Neural cell (in vitro differentiated cells): Measurements from ENCODE around the gene TADA2A. TPM values are rescaled to one million over a fixed set of nuclear protein-coding genes. Genes with fewer than 3 reads are reported as not detected.

Source experiments
- H2AFZ ChIP-seq: fragments of 200-600, 300-800 bp; sonication (generic), shearing (Covaris generic); 2 replicates; pipeline ENCODE4 v1.6.0; 2014; ENCODE audit warnings: low read depth, mild to moderate bottlenecking, antibody characterized with exemption, low read length, moderate library complexity
- H3F3A ChIP-seq: fragments of 200-600 bp; shearing (Covaris generic); 2 replicates; pipeline ENCODE4 v1.6.1; 2016; ENCODE audit warnings: mild to moderate bottlenecking, moderate library complexity, mixed read lengths, antibody characterized with exemption, low read length; ENCODE audit not compliant: insufficient read depth, poor library complexity, severe bottlenecking
- H3K27ac ChIP-seq: fragments of 200-600, 300-800 bp; sonication (generic), shearing (Covaris generic); 2 replicates; pipeline ENCODE4 v1.5.1; 2014; ENCODE audit warnings: mild to moderate bottlenecking, low read length, moderate library complexity
- H3K27me3 ChIP-seq: fragments of 300-800, 200-600 bp; sonication (generic), shearing (Covaris generic); 2 replicates; pipeline ENCODE4 v1.6.0; 2014; ENCODE audit warnings: mild to moderate bottlenecking, low read depth, low read length, moderate library complexity; ENCODE audit not compliant: insufficient read depth
- H3K36me3 ChIP-seq: fragments of 300-800, 200-600 bp; sonication (generic), shearing (Covaris generic); 2 replicates; pipeline ENCODE4 v1.5.1; 2014; ENCODE audit warnings: mild to moderate bottlenecking, antibody characterized with exemption, low read length, moderate library complexity; ENCODE audit not compliant: insufficient read depth
- H3K4me2 ChIP-seq: fragments of 300-800, 200-600 bp; sonication (generic), shearing (Covaris generic); 2 replicates; pipeline ENCODE4 v1.6.0; 2014; ENCODE audit warnings: mild to moderate bottlenecking, low read length
- H3K4me3 ChIP-seq: fragments of 300-800, 200-600 bp; sonication (generic), shearing (Covaris generic); 2 replicates; pipeline ENCODE4 v1.5.1; 2014; ENCODE audit warnings: mild to moderate bottlenecking, low read length, moderate library complexity
- H3K79me2 ChIP-seq: fragments of 200-600 bp; shearing (Covaris generic); replicated peaks from 2 replicates; pipeline ENCODE4 v1.6.0; 2014; ENCODE audit warnings: mild to moderate bottlenecking, low read length, moderate library complexity; ENCODE audit not compliant: insufficient read depth
- H3K9ac ChIP-seq: fragments of 300-800, 200-600 bp; sonication (generic), shearing (Covaris generic); 2 replicates; pipeline ENCODE4 v1.6.1; 2016; ENCODE audit warnings: mild to moderate bottlenecking, low read length, mixed read lengths
- H3K9me2 ChIP-seq: fragments of 200-600 bp; shearing (Covaris generic); 2 replicates; pipeline ENCODE4 v1.6.1; 2016; ENCODE audit warnings: mild to moderate bottlenecking, low read length, mixed read lengths; ENCODE audit not compliant: insufficient read depth
- H3K9me3 ChIP-seq: fragments of 200-600, 300-800 bp; sonication (generic), shearing (Covaris generic); 2 replicates; pipeline ENCODE4 v1.6.1; 2016; ENCODE audit warnings: mild to moderate bottlenecking, mixed run types, low read length, moderate library complexity, mixed read lengths
- H4K20me1 ChIP-seq: fragments of 200-600 bp; shearing (Covaris generic); 2 replicates; pipeline ENCODE4 v1.6.1; 2016; ENCODE audit warnings: mild to moderate bottlenecking, mixed run types; ENCODE audit not compliant: insufficient read depth
- EP300 ChIP-seq: fragments of 450-650 bp; conservative IDR thresholded peaks from 2 replicates; pipeline ENCODE4 v1.6.1; 2014; ENCODE audit warnings: antibody characterized with exemption, mild to moderate bottlenecking, moderate library complexity; ENCODE audit not compliant: poor library complexity, severe bottlenecking
- EZH2 ChIP-seq: fragments of 200-600, 300-800 bp; shearing (Covaris generic), sonication (generic); IDR thresholded peaks from 2 replicates; pipeline ENCODE4 v1.6.1; 2014; ENCODE audit warnings: antibody characterized with exemption, low read length, borderline replicate concordance, mild to moderate bottlenecking; ENCODE audit not compliant: insufficient read depth, poor library complexity, severe bottlenecking
- MXI1 ChIP-seq: fragments of 450-650 bp; conservative IDR thresholded peaks from 2 replicates; pipeline ENCODE4 v1.6.1; 2014; ENCODE audit warnings: antibody characterized with exemption, mild to moderate bottlenecking; ENCODE audit not compliant: poor library complexity, severe bottlenecking
- POLR2AphosphoS5 ChIP-seq: IDR thresholded peaks from 2 replicates; pipeline ENCODE4 v1.6.1; 2012
- RAD21 ChIP-seq: fragments of 450-650 bp; conservative IDR thresholded peaks from 2 replicates; pipeline ENCODE4 v1.6.1; 2014; ENCODE audit warnings: antibody characterized with exemption, mild to moderate bottlenecking, moderate library complexity
- REST ChIP-seq: IDR thresholded peaks from 2 replicates; pipeline ENCODE4 v1.6.1; 2012; ENCODE audit warnings: borderline replicate concordance
- SMC3 ChIP-seq: fragments of 450-650 bp; conservative IDR thresholded peaks from 2 replicates; pipeline ENCODE4 v1.6.1; 2014; ENCODE audit warnings: antibody characterized with exemption, mild to moderate bottlenecking, moderate library complexity; ENCODE audit not compliant: poor library complexity
- TAF1 ChIP-seq: IDR thresholded peaks from 2 replicates; pipeline ENCODE4 v1.6.1; 2012; ENCODE audit warnings: low read depth
- polyA plus RNA-seq: library from polyadenylated mRNA; depleted of rRNA; stranded (reverse); fragments of >200 nt; gene quantifications from 2 replicates; pipeline ENCODE4 v1.2.3, GENCODE V29; 2014
- TF ChIP-seq, protein P1 (sequence below): fragments of 450-650 bp; IDR thresholded peaks from 2 replicates; pipeline ENCODE4 v1.5.1; 2014; ENCODE audit warnings: antibody characterized with exemption, mild to moderate bottlenecking, moderate library complexity; ENCODE audit not compliant: poor library complexity, severe bottlenecking

TADA2A gene
- polyA plus RNA-seq, 1 donor from 2014 or later, result 23.5 TPM

DNA sequence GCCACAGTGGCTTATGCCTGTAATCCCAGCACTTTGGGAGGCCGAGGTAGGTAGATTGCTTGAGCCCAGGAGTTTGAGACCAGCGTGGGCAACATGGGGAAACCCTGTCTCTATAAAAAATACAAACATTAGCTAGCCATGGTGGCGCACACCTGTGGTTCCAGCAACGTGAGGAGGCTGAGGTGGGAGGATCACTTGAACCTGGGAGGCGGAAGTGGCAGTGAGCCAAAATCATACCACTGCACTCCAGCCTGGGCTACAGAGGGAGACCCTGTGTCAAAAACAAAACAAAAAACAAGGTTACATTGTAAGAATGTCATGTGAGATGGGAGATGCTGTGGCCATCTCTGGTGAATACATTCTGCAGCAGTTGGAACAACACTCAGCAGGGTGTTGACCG, 96.5 kb downstream of the TADA2A start:
- Histone ChIP-seq H3K9me2 (no peaks in the 10 kb centered on the region), H3K27me3 (no peaks in the 10 kb centered on the region), H4K20me1 (no peaks in the 10 kb centered on the region), H3K27ac (no peak overlapping the region), H3K79me2 (peaks cover 7% of the 10 kb centered on the region), H3K9me3 (no peaks in the 10 kb centered on the region), H3K4me2 (no peak overlapping the region), H3K36me3 (no peaks in the 10 kb centered on the region), H3K9ac (no peak overlapping the region), H3K4me3 (no peak overlapping the region), H3F3A (no peaks in the 10 kb centered on the region), H2AFZ (no peak overlapping the region)
- TF ChIP-seq SMC3, result no peak
- TF ChIP-seq TAF1, result no peak
- no peak for TF ChIP-seq RAD21
- TF ChIP-seq REST, result no peak
- no peak for TF ChIP-seq MXI1
- TF ChIP-seq, protein P1, sequence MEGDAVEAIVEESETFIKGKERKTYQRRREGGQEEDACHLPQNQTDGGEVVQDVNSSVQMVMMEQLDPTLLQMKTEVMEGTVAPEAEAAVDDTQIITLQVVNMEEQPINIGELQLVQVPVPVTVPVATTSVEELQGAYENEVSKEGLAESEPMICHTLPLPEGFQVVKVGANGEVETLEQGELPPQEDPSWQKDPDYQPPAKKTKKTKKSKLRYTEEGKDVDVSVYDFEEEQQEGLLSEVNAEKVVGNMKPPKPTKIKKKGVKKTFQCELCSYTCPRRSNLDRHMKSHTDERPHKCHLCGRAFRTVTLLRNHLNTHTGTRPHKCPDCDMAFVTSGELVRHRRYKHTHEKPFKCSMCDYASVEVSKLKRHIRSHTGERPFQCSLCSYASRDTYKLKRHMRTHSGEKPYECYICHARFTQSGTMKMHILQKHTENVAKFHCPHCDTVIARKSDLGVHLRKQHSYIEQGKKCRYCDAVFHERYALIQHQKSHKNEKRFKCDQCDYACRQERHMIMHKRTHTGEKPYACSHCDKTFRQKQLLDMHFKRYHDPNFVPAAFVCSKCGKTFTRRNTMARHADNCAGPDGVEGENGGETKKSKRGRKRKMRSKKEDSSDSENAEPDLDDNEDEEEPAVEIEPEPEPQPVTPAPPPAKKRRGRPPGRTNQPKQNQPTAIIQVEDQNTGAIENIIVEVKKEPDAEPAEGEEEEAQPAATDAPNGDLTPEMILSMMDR, result no peak
- no peak for TF ChIP-seq POLR2AphosphoS5
- TF ChIP-seq EP300, result no peak

GRCh38 chr17:37505333-37505732, 98.6 kb downstream of the TADA2A start:
- no peak overlapping the region for H2AFZ ChIP-seq
- no peak overlapping the region for H3K27ac ChIP-seq
- no peak overlapping the region for H3K9ac ChIP-seq
- H3F3A ChIP-seq, result no peaks in the 10 kb centered on the region
- H3K27me3 ChIP-seq, result no peaks in the 10 kb centered on the region
- no peaks in the 10 kb centered on the region for H4K20me1 ChIP-seq
- H3K79me2 ChIP-seq, result peaks cover 8% of the 10 kb centered on the region
- TF ChIP-seq POLR2AphosphoS5 (no peak), EZH2 (no peak), SMC3 (no peak), RAD21 (no peak), TAF1 (no peak), REST (no peak), EP300 (no peak), MXI1 (no peak)
- TF ChIP-seq, protein P1, result no peak
- no peak overlapping the region for H3K4me2 ChIP-seq
- H3K36me3 ChIP-seq, result no peaks in the 10 kb centered on the region
- no peaks in the 10 kb centered on the region for H3K9me3 ChIP-seq
- H3K4me3 ChIP-seq, result no peak overlapping the region
- no peaks in the 10 kb centered on the region for H3K9me2 ChIP-seq
